Measurements from ENCODE around the gene PADI4.

The PADI4 gene, protein sequence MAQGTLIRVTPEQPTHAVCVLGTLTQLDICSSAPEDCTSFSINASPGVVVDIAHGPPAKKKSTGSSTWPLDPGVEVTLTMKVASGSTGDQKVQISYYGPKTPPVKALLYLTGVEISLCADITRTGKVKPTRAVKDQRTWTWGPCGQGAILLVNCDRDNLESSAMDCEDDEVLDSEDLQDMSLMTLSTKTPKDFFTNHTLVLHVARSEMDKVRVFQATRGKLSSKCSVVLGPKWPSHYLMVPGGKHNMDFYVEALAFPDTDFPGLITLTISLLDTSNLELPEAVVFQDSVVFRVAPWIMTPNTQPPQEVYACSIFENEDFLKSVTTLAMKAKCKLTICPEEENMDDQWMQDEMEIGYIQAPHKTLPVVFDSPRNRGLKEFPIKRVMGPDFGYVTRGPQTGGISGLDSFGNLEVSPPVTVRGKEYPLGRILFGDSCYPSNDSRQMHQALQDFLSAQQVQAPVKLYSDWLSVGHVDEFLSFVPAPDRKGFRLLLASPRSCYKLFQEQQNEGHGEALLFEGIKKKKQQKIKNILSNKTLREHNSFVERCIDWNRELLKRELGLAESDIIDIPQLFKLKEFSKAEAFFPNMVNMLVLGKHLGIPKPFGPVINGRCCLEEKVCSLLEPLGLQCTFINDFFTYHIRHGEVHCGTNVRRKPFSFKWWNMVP

DNA sequence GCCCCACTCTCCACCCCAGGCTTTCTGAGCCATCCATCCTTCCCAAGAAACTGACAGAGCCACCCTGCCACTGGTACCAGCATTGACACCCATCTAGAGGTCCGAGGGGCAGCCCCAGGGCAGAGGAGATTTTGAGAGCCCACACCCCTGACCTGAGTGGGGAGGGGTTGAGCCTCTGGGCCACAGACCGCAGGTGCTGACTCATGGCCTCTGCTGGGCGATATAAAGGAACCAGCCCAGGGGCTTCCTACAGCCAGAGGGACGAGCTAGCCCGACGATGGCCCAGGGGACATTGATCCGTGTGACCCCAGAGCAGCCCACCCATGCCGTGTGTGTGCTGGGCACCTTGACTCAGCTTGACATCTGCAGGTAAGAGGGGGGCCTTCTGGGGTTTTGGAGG is at the start of gene PADI4:
PADI4 (plus strand) TSS at position 252 of the 400 bp plus-strand sequence; CDS start at position 278, 26 bp downstream.
- H3K4me3 ChIP-seq (ENCODE audit: low read depth, low read length): no peak within 1 kb of the TSS
- TF ChIP-seq, protein P1, sequence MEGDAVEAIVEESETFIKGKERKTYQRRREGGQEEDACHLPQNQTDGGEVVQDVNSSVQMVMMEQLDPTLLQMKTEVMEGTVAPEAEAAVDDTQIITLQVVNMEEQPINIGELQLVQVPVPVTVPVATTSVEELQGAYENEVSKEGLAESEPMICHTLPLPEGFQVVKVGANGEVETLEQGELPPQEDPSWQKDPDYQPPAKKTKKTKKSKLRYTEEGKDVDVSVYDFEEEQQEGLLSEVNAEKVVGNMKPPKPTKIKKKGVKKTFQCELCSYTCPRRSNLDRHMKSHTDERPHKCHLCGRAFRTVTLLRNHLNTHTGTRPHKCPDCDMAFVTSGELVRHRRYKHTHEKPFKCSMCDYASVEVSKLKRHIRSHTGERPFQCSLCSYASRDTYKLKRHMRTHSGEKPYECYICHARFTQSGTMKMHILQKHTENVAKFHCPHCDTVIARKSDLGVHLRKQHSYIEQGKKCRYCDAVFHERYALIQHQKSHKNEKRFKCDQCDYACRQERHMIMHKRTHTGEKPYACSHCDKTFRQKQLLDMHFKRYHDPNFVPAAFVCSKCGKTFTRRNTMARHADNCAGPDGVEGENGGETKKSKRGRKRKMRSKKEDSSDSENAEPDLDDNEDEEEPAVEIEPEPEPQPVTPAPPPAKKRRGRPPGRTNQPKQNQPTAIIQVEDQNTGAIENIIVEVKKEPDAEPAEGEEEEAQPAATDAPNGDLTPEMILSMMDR (IDR thresholded peaks at IDR 0.05; ENCODE audit: borderline replicate concordance, insufficient read depth, low read depth, low read length): no peak

DNA sequence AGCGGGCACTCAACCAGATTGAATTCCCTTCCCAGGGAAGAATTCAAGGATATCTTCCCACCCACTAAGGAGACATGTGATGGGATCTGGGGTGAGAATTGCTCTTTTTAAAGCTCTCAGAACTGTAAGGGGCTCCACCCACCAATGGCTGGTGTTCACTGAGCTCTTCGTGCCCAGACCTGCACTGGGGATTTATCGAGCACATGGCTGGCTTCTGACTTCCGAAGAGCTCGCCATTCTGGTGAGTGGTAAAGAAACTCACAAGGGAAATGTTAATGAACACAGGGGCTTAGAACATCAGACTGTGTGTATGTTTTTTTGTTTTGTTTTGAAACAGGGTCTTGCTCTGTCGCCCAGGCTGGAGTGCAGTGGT is 49.3 kb upstream of the PADI4 start:
- TF ChIP-seq, protein P1 (IDR thresholded peaks at IDR 0.05; ENCODE audit: borderline replicate concordance, insufficient read depth, low read depth, low read length): no peak
- H3K4me3 ChIP-seq (ENCODE audit: low read depth, low read length): no peak overlapping the region

DNA sequence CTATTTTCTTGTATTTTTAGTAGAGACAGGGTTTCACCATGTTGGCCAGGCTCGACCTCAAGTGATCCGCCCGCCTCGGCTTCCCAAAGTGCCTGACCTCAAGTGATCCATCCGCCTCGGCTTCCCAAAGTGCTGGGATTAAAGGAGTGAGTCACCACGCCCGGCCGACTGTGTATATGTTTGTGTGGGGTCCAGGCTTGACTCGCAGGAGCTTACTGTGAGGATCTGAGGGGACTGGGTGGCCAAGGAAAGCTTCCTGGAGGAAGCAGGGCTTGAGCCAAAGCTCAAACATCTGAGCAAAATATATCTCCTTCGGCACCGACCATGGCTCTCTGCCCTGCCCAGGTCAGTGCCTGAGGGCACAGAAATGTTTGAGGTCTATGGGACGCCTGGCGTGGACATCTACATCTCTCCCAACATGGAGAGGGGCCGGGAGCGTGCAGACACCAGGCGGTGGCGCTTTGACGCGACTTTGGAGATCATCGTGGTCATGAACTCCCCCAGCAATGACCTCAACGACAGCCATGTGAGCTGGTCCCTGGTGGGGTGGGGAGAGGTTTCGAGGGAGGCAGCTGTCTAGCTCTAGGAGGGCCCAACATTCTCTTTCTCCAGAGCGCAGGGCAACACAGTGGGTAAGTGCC is 48.6 kb upstream of the PADI4 start:
- no peak overlapping the region for H3K4me3 ChIP-seq (ENCODE audit: low read depth, low read length)
- TF ChIP-seq, protein P1 (IDR thresholded peaks at IDR 0.05; ENCODE audit: borderline replicate concordance, insufficient read depth, low read depth, low read length): no peak

DNA sequence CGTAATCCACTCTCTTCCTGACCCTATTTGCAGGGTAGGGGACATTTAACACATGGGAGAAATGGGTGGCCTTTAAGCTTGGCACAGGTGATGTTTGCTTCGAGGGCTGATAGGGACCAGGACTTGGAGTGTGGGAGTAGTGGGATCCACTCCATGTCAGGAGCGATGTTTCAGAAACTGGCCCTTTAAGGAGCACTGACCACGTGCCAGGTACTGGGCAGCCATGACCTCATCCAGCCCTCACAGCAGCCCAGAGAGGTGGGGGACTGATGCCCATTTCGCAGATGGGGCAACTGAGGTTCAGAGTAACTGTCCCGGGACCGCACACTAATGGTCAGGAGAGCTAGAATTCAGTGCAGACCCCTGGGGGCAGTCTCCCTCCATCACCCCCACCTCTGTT is 47.7 kb upstream of the PADI4 start:
- TF ChIP-seq, protein P1 (IDR thresholded peaks at IDR 0.05; ENCODE audit: borderline replicate concordance, insufficient read depth, low read depth, low read length): no peak
- no peak overlapping the region for H3K4me3 ChIP-seq (ENCODE audit: low read depth, low read length)

DNA sequence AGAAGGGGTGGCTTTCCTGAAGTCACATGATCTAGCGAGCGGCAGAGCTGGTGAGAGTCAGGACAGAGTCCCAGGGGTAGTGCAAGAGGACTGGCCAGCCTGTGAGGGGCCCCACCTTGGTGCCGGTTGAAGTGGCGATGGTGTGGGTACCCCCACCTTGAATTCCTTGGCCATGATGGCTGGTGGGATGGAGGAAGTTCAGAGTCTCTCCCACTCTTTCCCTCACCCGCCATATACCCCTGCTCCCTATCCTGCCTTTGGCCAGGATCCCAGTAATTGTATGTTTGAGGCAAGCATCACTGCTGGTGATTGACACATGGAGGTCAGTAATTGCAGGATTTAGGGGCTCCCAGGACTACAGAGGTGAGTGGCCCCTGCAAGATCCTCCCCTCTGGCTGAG is 47.3 kb upstream of the PADI4 start:
- H3K4me3 ChIP-seq (ENCODE audit: low read depth, low read length): no peak overlapping the region

DNA sequence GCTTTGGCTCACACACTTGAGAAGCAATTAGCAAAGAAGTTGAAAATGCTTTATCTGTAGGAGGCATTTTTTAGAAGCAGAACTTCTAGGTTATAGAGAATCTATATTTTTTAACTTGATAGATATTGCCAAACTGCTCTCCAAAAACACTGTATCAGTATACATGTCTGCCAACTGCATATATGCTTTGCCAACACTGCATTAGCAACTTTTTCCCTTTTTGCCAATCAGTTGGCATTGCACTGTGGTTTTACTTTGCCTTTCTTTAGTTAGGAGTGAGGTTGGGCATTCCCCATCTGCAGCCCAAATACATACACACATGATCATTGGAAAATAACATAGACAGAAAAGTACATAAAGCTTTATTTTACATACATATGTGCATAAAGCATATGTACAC is 44.1 kb upstream of the PADI4 start:
- no peak overlapping the region for H3K4me3 ChIP-seq (ENCODE audit: low read depth, low read length)
- TF ChIP-seq, protein P1 (IDR thresholded peaks at IDR 0.05; ENCODE audit: borderline replicate concordance, insufficient read depth, low read depth, low read length): no peak

More for the DNA sequence above, 47.3 kb upstream of the PADI4 start:
- TF ChIP-seq, protein P1 (IDR thresholded peaks at IDR 0.05; ENCODE audit: borderline replicate concordance, insufficient read depth, low read depth, low read length): no peak

Data from GM12875 (cell line).